NCI-H2171 treated with DMSO at 0.1 percent for 48 hours (cell line): ENCODE data around the gene FUCA1.
"Not testable (repeated sequence)": the region's sequence is repeated elsewhere in the genome, so short reads cannot be mapped to it uniquely, and the experiment has no call there.

Experiments
- DNase-seq: peaks from one replicate; lab custom pipeline; 2025; lab: John Stamatoyannopoulos, UW

Gene FUCA1

DNA sequence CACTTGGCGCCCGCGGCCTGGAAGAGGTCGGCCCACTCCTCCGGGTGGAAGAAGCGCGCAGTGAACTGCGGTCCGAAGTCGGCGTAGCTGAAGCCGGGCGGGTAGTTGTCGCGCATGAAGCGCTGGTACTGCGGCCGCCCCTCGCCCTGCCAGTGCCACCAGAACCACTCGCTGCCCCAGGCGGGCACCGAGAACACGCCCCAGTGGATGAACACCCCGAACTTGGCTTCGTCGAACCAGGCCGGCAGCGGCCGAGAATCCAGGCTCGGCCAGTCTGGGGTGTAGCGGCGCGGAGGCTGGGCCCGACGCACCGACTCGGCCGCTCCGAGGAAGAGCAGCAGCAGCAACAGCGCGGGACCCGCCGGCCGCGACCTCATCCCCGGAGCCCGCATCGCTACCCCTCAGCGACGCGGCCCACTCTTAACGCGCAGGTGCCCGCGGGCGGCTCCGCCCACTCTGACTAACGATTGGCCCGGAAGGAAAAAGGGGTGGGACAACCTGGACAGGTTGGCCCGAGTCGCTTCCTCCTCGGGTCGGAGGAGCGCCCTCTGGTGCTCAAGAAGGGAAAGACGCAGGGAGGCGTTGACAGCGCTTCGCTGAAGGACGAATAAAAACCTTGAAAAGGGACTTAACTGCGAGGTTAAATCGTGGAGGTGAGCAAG is at the start of gene FUCA1:
FUCA1 (minus strand) TSS at position 396 of the 662 bp plus-strand sequence; CDS start at position 392, 4 bp downstream.
- peak; percentile 98 for DNase-seq

GRCh38 chr1:23916209-23917131 is 48.4 kb upstream of the FUCA1 start:
- DNase-seq = peak; percentile 19

GRCh38 chr1:23915466-23915865 is 47.4 kb upstream of the FUCA1 start:
- no peak for DNase-seq

DNA sequence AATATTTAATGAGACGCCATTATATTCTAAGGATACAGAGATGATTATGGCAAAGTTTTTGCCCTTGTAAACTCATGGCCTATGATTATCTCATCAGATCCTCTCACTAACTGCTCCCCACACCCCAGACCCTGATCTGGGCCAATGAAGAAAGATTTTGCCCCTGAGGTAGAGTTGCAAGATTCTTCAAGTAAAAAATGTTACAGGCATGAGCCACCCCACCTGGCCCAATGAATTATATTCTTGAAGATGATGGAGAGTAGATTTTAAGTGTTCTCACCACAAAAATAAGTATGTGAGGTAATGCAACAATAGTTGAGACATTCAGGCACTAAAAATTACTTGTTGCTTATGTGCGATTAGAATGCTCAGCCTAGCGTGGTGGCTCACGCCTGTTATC is 46.8 kb upstream of the FUCA1 start:
- DNase-seq = no peak

DNA sequence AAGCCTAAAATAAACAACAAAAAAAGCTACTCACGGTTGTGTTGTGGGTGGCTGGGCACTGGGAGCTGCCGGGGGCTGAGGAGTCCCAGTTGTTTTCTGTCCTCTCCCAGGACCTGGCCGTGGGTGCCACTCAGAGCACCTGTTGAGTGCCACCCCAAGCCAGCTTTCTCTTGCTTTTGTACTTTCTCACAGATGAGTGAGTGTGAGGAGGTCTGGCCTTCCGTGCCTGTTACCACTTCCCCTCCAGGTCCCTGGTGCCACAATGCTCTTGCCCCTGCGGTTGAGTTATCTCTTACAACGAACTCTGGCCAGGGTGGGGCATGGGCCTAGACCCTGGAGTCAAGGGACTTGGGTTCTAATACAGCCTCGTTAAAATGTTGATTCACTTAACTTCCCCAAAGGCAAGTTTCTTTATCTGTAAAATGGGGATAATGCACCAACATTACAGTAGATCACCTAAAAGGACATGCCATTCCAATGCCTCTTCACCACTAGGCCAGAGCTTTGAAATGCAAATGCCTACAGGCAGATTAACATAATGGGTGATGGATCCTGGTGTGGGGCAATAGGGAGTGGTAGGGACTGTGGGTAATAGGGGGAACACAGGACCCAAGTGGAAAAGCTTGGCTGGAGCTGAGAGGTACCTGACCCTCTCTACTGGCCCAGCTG is 45.3 kb upstream of the FUCA1 start, which contains the start of gene CNR2:
CNR2 (minus strand) TSS at position 151 of the 669 bp plus-strand sequence. CDS start 37,745 bp downstream, outside the sequence.
- no peak for DNase-seq

GRCh38 chr1:23911921-23912320 is 43.8 kb upstream of the FUCA1 start:
- DNase-seq = no peak

GRCh38 chr1:23910553-23911246 is 42.6 kb upstream of the FUCA1 start:
- DNase-seq = no peak

GRCh38 chr1:23910144-23910543 is 42.1 kb upstream of the FUCA1 start:
- no peak for DNase-seq

DNA sequence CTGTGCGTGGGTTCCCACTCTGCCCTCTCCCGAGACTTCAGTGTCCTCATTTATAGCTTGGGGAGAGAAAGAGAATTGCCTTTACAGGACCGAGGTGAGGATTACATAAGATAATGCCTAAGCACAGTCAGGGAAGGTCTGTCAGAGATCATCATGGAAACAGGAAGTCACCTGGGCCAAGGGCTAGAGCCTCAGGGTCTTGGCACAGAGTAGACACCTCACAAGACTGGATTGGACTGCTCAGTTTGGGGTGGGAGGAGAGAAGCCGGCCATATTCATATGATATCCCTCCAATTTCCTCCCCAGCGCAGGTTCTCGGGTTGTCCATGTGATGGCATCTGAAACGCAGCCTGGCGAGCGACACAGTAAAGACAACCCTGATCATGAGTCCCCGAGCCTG is 41.3 kb upstream of the FUCA1 start:
- no peak for DNase-seq

- no peak for DNase-seq
These were observed 40.6 kb upstream of the FUCA1 start for GRCh38 chr1:23908453-23909341.

DNA sequence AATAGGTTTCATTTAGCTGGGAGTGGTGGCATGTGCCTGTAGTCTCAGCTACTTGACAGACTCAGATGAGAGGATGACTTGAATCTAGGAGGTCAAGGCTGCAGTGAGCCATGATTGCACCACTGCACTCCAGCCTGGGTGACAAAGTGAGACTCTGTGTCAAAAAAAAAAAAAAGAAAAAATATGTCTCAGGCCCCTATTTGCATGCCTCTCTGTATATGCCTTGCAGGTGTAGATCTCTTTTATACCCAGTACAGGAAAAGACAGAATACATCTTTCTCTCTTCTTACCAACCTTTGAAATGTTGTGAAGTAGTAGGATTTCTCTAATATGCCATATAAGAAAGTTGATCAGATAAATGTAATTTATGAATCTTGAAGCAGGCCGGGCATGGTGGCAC is 38.6 kb upstream of the FUCA1 start:
- no peak for DNase-seq

DNA sequence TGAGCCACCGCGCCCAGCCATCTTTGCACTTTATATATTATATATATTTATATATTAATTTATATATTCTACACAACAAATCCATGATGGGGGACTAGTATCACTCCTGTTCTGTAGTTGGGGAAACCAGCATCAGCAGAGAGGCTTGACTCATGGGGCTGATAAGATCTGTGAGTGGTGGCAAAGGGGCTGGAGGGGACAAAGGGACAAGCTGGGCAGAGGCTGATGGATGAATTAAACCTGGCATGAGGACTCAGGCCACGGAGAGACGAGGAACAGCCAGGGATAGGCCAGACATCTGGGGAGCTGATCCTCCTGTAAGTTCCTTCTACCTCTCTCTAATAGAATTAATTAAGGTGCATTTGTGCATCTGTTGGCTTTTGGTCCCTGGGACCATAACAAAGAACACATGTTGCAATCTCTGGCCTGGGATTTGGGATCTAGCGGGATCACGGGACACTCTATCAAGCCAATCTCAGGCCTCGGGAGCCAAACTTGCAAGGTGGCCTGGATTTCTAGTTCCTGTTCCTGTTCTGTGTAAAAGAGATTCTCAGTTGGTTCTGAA is 37.5 kb upstream of the FUCA1 start:
- no peak for DNase-seq

- DNase-seq = no peak
These were observed 36.8 kb upstream of the FUCA1 start for GRCh38 chr1:23904748-23905357.

GRCh38 chr1:23903754-23904153 is 35.7 kb upstream of the FUCA1 start:
- DNase-seq = no peak

- no peak for DNase-seq
These were observed 34.5 kb upstream of the FUCA1 start for GRCh38 chr1:23902321-23903278.

DNA sequence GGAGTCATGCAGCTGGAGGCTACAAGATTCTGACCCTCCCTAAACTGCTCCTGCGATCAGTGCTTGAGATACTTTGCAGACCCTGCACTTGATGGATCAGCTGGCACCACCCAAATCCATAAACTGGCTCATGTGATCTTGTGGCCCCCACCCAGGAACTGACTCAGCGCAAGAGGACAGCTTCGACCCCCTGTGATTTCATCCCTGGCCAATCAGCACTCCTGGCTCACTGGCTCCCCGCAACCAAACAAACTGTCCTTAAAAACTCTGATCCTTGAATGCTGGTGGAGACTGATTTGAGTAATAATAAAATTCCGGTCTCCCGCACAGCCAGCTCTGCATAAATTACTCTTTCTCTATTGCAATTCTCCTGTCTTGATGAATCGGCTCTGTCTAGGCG is 31.9 kb upstream of the FUCA1 start:
- DNase-seq = not testable (repeated sequence)

- no peak for DNase-seq
These were observed 31.0 kb upstream of the FUCA1 start for GRCh38 chr1:23899070-23899469.

GRCh38 chr1:23897083-23897482 is 29.0 kb upstream of the FUCA1 start:
- no peak for DNase-seq

GRCh38 chr1:23896491-23896890 is 28.4 kb upstream of the FUCA1 start:
- DNase-seq = no peak
